IMR-90 (cell line): ENCODE data around the gene CRISPLD2. TPM values are rescaled to one million over a fixed set of nuclear protein-coding genes. Genes with fewer than 3 reads are reported as not detected.

ENCODE experiments used
- ATAC-seq: fragments of 200-7000 bp; cut with Tn5 transposase; 2 replicates; pipeline ENCODE4 v1.9.1; 2020; ENCODE audit warnings: low read depth, mild to moderate bottlenecking, moderate library complexity
- BruUV-seq: library from RNA; stranded (reverse); fragments of 400-500 nt; replicated peaks from 2 replicates; lab custom pipeline; 2021; lab: Mats Ljungman, UMichigan
- CTCF ChIA-PET: fragments of 300-600 bp; formaldehyde crosslinking; extraction: SDS; loops from one replicate; lab custom pipeline; 2021; ENCODE audit warnings: antibody characterized with exemption; lab: Yijun Ruan, JAX
- POLR2A ChIA-PET: fragments of 300-600 bp; sonication (Branson Sonifier 250); formaldehyde crosslinking; loops from one replicate; lab custom pipeline; 2022; ENCODE audit warnings: antibody characterized with exemption; ENCODE audit not compliant: unreplicated experiment; lab: Charles Lee
- DNase-seq: peaks from one replicate; pipeline ENCODE4 v3.0.0; 2013
- H2AFZ ChIP-seq: replicated peaks from 2 replicates; pipeline ENCODE3; 2013; ENCODE audit warnings: low read length, mild to moderate bottlenecking; ENCODE audit not compliant: poor library complexity
- H2AK5ac ChIP-seq: 2 replicates; pipeline ENCODE4 v1.6.1; 2013; ENCODE audit warnings: low read depth, low read length, inconsistent platforms
- H2AK9ac ChIP-seq: replicated peaks from 2 replicates; pipeline ENCODE3; 2013; ENCODE audit warnings: mild to moderate bottlenecking, low read depth, low read length, moderate library complexity; ENCODE audit not compliant: poor library complexity
- H2BK120ac ChIP-seq: 2 replicates; pipeline ENCODE4 v1.6.1; 2013; ENCODE audit warnings: low read depth, low read length, inconsistent platforms
- H2BK15ac ChIP-seq: 3 replicates; pipeline ENCODE4 v1.6.1; 2013; ENCODE audit warnings: low read depth, low read length, inconsistent platforms
- H2BK20ac ChIP-seq: 2 replicates; pipeline ENCODE4 v1.6.1; 2013; ENCODE audit warnings: low read depth, mild to moderate bottlenecking, inconsistent platforms, low read length, moderate library complexity
- H2BK5ac ChIP-seq: 2 replicates; pipeline ENCODE4 v1.6.1; 2013; ENCODE audit warnings: mild to moderate bottlenecking, low read depth, low read length, inconsistent platforms; ENCODE audit not compliant: poor library complexity, severe bottlenecking
- H3K14ac ChIP-seq: replicated peaks from 2 replicates; pipeline ENCODE4 v1.6.1; 2013; ENCODE audit warnings: low read depth, low read length, inconsistent platforms
- H3K18ac ChIP-seq: 2 replicates; pipeline ENCODE4 v1.6.1; 2013; ENCODE audit warnings: low read depth, low read length, control low read depth
- H3K23ac ChIP-seq: 2 replicates; pipeline ENCODE4 v1.6.1; 2013; ENCODE audit warnings: low read depth, low read length, inconsistent platforms
- H3K27ac ChIP-seq: 2 replicates; pipeline ENCODE4 v1.5.1; 2013; ENCODE audit warnings: mild to moderate bottlenecking, control low read depth, low read length; ENCODE audit not compliant: insufficient read depth
- H3K27me3 ChIP-seq: 2 replicates; pipeline ENCODE4 v1.6.1; 2013; ENCODE audit warnings: low read length; ENCODE audit not compliant: control insufficient read depth, insufficient read depth
- H3K36me3 ChIP-seq: 2 replicates; pipeline ENCODE4 v1.6.1; 2013; ENCODE audit warnings: low read length, mixed read lengths; ENCODE audit not compliant: control insufficient read depth, insufficient read depth
- H3K4ac ChIP-seq: 2 replicates; pipeline ENCODE4 v1.6.1; 2013; ENCODE audit warnings: low read depth, low read length, inconsistent platforms
- H3K4me1 ChIP-seq: 2 replicates; pipeline ENCODE4 v1.6.1; 2013; ENCODE audit warnings: low read length, mixed read lengths; ENCODE audit not compliant: control insufficient read depth, insufficient read depth
- H3K4me2 ChIP-seq: 2 replicates; pipeline ENCODE4 v1.6.1; 2013; ENCODE audit warnings: low read depth, mild to moderate bottlenecking, control low read depth, low read length, moderate library complexity
- H3K4me3 ChIP-seq: 2 replicates; pipeline ENCODE4 v1.5.1; 2013; ENCODE audit warnings: low read depth, mild to moderate bottlenecking, control low read depth, low read length, moderate library complexity; ENCODE audit not compliant: insufficient read depth
- H3K56ac ChIP-seq: 2 replicates; pipeline ENCODE4 v1.6.1; 2013; ENCODE audit warnings: low read length, inconsistent platforms; ENCODE audit not compliant: insufficient read depth; ENCODE audit errors: extremely low read depth
- H3K79me1 ChIP-seq, 2 experiments: 2 replicates each; pipeline ENCODE4 v1.6.1; 2013; ENCODE audit warnings: low read length in 2 of 2, inconsistent platforms in 1 of 2, low read depth in 1 of 2
- H3K9ac ChIP-seq: 2 replicates; pipeline ENCODE4 v1.6.1; 2013; ENCODE audit warnings: low read depth, low read length, control low read depth
- H3K9me1 ChIP-seq: 2 replicates; pipeline ENCODE4 v1.6.1; 2013; ENCODE audit warnings: low read length, inconsistent platforms; ENCODE audit not compliant: insufficient read depth
- H3K9me3 ChIP-seq: 2 replicates; pipeline ENCODE4 v1.6.1; 2013; ENCODE audit warnings: low read length; ENCODE audit not compliant: control insufficient read depth, insufficient read depth
- H4K20me1 ChIP-seq: 2 replicates; pipeline ENCODE4 v1.6.1; 2013; ENCODE audit warnings: low read length, inconsistent platforms; ENCODE audit not compliant: insufficient read depth
- H4K5ac ChIP-seq: 2 replicates; pipeline ENCODE4 v1.6.1; 2013; ENCODE audit warnings: mild to moderate bottlenecking, low read depth, low read length, control low read depth
- H4K8ac ChIP-seq, 2 experiments: 2 replicates each; pipeline ENCODE4 v1.6.1; 2013; ENCODE audit warnings: low read depth in 2 of 2, low read length in 2 of 2, control low read depth in 1 of 2, inconsistent platforms in 1 of 2
- H4K91ac ChIP-seq: 2 replicates; pipeline ENCODE4 v1.6.1; 2013; ENCODE audit warnings: low read depth, low read length, inconsistent platforms; ENCODE audit not compliant: insufficient read depth
- BHLHE40 ChIP-seq: fragments of 150-350 bp; IDR thresholded peaks from 2 replicates; pipeline ENCODE4 v1.6.1; 2016; ENCODE audit warnings: mild to moderate bottlenecking, low read depth, low read length
- CEBPB ChIP-seq: IDR thresholded peaks from 2 replicates; pipeline ENCODE4 v1.6.1; 2012; ENCODE audit warnings: low read depth, low read length, improper control_type of control experiment
- FOS ChIP-seq: fragments of 150-350 bp; IDR thresholded peaks from 2 replicates; pipeline ENCODE4 v1.6.1; 2016; ENCODE audit warnings: low read depth, low read length
- MXI1 ChIP-seq: IDR thresholded peaks from 2 replicates; pipeline ENCODE4 v1.6.1; 2012; ENCODE audit warnings: low read depth, mild to moderate bottlenecking, low read length, moderate library complexity, borderline replicate concordance
- NFE2L2 ChIP-seq: fragments of 150-350 bp; IDR thresholded peaks from 2 replicates; pipeline ENCODE4 v1.6.1; 2016; ENCODE audit warnings: low read depth, mild to moderate bottlenecking, low read length
- POLR2A ChIP-seq: IDR thresholded peaks from 2 replicates; pipeline ENCODE4 v1.6.1; 2012; ENCODE audit warnings: mild to moderate bottlenecking, low read depth, low read length
- RAD21 ChIP-seq: IDR thresholded peaks from 2 replicates; pipeline ENCODE4 v1.6.1; 2012; ENCODE audit warnings: low read length, improper control_type of control experiment
- WGBS, 2 experiments: methylation state at CpG; one replicate each; pipeline versions ENCODE4 v1.1.5 to v1.1.7; 2013; ENCODE audit warnings: missing lambda C conversion rate in 2 of 2; ENCODE audit not compliant: insufficient read length in 1 of 2; ENCODE audit errors: extremely low coverage in 2 of 2; 5-methylcytosine and 5-hydroxymethylcytosine counted together
- dilution Hi-C: fragments of 300-500 bp; cut with HindIII; formaldehyde crosslinking; loops from one replicate; pipeline ENCODE4 v1.14.3; 2018; ENCODE audit warnings: low sequenced_read_pairs; ENCODE audit not compliant: unreplicated experiment
- in situ Hi-C: fragments of 300-500 bp; cut with MboI; formaldehyde crosslinking; loops from 3 replicates; pipeline ENCODE4 v1.14.3; 2019; ENCODE audit warnings: low sequenced_read_pairs, inconsistent platforms, mixed read lengths
- intact Hi-C: fragments of 100-400 bp; cut with micrococcal nuclease; formaldehyde crosslinking; loops from 2 replicates; pipeline ENCODE4 v1.10.0; 2022
- polyA plus RNA-seq, 3 experiments: library from polyadenylated mRNA; depleted of rRNA; stranded (reverse); fragments of >200 nt; gene quantifications; 2 replicates each; pipeline ENCODE4 v1.2.3, GENCODE V29; 2012; ENCODE audit warnings: low replicate concordance in 1 of 3
- total RNA-seq: library from RNA; depleted of rRNA; stranded (reverse); fragments of >200 nt; gene quantifications from 2 replicates; pipeline ENCODE4 v1.2.3, GENCODE V29; 2012

Gene CRISPLD2
- total and polyA plus RNA-seq, 2 of the 4 experiments (the other 2 are of a cell fraction): 23.1 to 37.5 TPM

GRCh38 chr16:84823926-84824325, 4.1 kb downstream of the CRISPLD2 start:
- Histone ChIP-seq H3K27me3 (no peaks in the 10 kb centered on the region), H3K9me1 (peaks cover 25% of the 10 kb centered on the region), H3K56ac (no peak overlapping the region), H3K27ac (no peak overlapping the region), H3K9ac (no peak overlapping the region), H3K4ac (0 out of 2 replicates have a peak overlapping the region, but pooled peaks have one; percentile 2), H2AFZ (peak overlapping the region; percentile 5), H3K14ac (no peak overlapping the region), H3K4me1 (peaks cover 45% of the 10 kb centered on the region), H3K18ac (no peak overlapping the region), H4K20me1 (peaks cover 30% of the 10 kb centered on the region), H2BK5ac (no peak overlapping the region), H3K4me3 (no peak overlapping the region), H3K4me2 (no peak overlapping the region), H2AK5ac (peak overlapping the region; percentile 45; the same call in 1 of the 2 replicates), H3K79me1 (peaks cover 32 to 78% of the 10 kb centered on the region in 2 experiments; a peak in 3 of 4 replicates), H3K23ac (no peak overlapping the region), H2BK15ac (peak overlapping the region; percentile 58; the same call in 1 of the 3 replicates), H4K5ac (no peak overlapping the region), H2AK9ac (no peak overlapping the region), H2BK20ac (no peak overlapping the region), H2BK120ac (peak overlapping the region; percentile 26; the same call in 1 of the 2 replicates), H3K36me3 (peaks cover 3% of the 10 kb centered on the region; the same call in 1 of the 2 replicates), H4K8ac (no peak overlapping the region), H3K9me3 (no peaks in the 10 kb centered on the region), H4K91ac (no peak overlapping the region)
- WGBS, 2 experiments: 86% methylated on average over 4 of the region's 5 CpGs; no CpG with 5 or more reads in 1 of the 2 experiments
- dilution Hi-C loops: no loop called here
- TF ChIP-seq MXI1 (no peak), CEBPB (no peak), BHLHE40 (no peak), POLR2A (no peak), FOS (no peak), NFE2L2 (no peak), RAD21 (no peak)
- in situ Hi-C loops: no loop called here
- CTCF ChIA-PET: no interaction called here
- no TSS peak for BruUV-seq
- ATAC-seq: no peak
- intact Hi-C loops: loop anchor here (10.0 kb wide), 1 partner anchor 199 kb away; no protein-coding TSS in a partner anchor
- POLR2A ChIA-PET: no interaction called here
- DNase-seq: no peak
